ENCODE data around the gene DPM1. TPM values are rescaled to one million over a fixed set of nuclear protein-coding genes. Genes with fewer than 3 reads are reported as not detected.

The DPM1 gene
- total RNA-seq, 1 experiment from 2014 or later = 57.8 TPM

DNA sequence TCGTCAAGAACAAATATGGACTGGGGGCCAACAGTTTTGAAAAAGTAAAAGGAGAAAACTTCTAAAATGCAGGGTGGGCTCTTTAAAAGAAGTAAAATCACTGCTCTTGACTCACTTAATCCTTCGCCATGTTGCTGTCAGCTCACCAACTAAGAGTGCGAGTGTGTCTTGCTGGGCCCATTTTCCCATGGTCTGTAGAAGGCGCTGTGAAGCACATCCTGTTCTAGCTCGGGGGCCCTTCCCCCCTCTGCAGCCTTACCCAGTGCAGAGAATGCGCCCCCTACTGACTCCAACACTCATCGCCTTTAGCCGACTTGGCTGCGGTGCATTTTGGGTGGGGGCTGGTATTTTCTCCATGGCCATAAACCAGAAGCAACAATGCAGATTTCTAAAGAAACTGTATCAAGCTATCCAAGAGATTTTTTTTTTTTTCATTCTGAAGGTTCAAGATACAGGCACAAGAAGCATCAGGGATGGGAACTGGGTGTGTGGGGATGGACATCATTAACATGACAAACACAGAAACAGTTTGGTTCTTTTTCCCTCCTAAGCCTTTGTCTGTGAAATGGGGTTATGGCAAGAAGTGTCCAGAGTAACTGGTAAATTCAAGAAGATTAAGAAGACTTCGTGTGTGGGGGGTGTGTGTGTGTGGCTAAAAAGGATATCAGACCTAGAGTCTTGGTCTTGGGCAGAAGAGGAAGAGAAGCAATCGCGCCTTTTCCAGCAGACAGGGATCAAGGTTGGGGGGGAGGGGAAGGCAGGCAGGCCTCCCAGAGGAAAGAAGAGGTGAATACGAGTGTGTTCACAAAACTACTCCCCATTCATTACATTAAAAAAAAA is 28.8 kb downstream of the DPM1 start (continued):
- TF ChIP-seq GTF2I (CRISPR knock-in tag; conservative IDR thresholded peaks at IDR 0.05) = no peak
- no peak for TF ChIP-seq ZNF219 (CRISPR knock-in tag; IDR thresholded peaks at IDR 0.05; ENCODE audit: borderline replicate concordance)
- TF ChIP-seq, protein P1, sequence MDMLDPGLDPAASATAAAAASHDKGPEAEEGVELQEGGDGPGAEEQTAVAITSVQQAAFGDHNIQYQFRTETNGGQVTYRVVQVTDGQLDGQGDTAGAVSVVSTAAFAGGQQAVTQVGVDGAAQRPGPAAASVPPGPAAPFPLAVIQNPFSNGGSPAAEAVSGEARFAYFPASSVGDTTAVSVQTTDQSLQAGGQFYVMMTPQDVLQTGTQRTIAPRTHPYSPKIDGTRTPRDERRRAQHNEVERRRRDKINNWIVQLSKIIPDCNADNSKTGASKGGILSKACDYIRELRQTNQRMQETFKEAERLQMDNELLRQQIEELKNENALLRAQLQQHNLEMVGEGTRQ (CRISPR knock-in tag; IDR thresholded peaks at IDR 0.05) = no peak
- TF ChIP-seq, protein P2, sequence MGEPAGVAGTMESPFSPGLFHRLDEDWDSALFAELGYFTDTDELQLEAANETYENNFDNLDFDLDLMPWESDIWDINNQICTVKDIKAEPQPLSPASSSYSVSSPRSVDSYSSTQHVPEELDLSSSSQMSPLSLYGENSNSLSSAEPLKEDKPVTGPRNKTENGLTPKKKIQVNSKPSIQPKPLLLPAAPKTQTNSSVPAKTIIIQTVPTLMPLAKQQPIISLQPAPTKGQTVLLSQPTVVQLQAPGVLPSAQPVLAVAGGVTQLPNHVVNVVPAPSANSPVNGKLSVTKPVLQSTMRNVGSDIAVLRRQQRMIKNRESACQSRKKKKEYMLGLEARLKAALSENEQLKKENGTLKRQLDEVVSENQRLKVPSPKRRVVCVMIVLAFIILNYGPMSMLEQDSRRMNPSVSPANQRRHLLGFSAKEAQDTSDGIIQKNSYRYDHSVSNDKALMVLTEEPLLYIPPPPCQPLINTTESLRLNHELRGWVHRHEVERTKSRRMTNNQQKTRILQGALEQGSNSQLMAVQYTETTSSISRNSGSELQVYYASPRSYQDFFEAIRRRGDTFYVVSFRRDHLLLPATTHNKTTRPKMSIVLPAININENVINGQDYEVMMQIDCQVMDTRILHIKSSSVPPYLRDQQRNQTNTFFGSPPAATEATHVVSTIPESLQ (CRISPR knock-in tag; IDR thresholded peaks at IDR 0.05) = no peak
- TF ChIP-seq, protein P3, sequence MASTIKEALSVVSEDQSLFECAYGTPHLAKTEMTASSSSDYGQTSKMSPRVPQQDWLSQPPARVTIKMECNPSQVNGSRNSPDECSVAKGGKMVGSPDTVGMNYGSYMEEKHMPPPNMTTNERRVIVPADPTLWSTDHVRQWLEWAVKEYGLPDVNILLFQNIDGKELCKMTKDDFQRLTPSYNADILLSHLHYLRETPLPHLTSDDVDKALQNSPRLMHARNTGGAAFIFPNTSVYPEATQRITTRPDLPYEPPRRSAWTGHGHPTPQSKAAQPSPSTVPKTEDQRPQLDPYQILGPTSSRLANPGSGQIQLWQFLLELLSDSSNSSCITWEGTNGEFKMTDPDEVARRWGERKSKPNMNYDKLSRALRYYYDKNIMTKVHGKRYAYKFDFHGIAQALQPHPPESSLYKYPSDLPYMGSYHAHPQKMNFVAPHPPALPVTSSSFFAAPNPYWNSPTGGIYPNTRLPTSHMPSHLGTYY (CRISPR knock-in tag; IDR thresholded peaks at IDR 0.05) = peak; percentile 53; the same call in 1 of the 2 replicates
- no peak for TF ChIP-seq ZNF138 (CRISPR knock-in tag; conservative IDR thresholded peaks at IDR 0.05)
- TF ChIP-seq, protein P4, sequence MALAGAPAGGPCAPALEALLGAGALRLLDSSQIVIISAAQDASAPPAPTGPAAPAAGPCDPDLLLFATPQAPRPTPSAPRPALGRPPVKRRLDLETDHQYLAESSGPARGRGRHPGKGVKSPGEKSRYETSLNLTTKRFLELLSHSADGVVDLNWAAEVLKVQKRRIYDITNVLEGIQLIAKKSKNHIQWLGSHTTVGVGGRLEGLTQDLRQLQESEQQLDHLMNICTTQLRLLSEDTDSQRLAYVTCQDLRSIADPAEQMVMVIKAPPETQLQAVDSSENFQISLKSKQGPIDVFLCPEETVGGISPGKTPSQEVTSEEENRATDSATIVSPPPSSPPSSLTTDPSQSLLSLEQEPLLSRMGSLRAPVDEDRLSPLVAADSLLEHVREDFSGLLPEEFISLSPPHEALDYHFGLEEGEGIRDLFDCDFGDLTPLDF (CRISPR knock-in tag; IDR thresholded peaks at IDR 0.05) = no peak

DNA sequence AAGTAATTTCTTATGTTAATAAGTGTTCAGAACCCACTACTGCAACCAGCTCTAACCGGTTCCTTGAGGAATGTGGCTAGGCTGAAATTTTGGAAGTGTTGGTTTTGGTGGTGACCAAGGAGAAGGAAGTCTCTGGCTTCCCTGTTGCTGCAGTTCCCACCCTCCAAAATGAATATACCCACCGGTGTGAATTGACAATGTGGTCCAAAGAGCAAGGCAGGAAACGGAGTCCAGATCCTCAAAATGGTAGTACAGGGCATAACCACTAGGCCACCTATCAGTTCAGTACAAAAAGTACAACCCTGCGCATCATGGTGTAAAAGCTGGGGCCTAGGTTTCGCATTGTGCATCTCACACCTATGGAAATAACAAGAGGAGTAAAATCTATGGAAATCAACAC is 29.9 kb downstream of the DPM1 start:
- no peak for ATAC-seq
- TF ChIP-seq, protein P5, sequence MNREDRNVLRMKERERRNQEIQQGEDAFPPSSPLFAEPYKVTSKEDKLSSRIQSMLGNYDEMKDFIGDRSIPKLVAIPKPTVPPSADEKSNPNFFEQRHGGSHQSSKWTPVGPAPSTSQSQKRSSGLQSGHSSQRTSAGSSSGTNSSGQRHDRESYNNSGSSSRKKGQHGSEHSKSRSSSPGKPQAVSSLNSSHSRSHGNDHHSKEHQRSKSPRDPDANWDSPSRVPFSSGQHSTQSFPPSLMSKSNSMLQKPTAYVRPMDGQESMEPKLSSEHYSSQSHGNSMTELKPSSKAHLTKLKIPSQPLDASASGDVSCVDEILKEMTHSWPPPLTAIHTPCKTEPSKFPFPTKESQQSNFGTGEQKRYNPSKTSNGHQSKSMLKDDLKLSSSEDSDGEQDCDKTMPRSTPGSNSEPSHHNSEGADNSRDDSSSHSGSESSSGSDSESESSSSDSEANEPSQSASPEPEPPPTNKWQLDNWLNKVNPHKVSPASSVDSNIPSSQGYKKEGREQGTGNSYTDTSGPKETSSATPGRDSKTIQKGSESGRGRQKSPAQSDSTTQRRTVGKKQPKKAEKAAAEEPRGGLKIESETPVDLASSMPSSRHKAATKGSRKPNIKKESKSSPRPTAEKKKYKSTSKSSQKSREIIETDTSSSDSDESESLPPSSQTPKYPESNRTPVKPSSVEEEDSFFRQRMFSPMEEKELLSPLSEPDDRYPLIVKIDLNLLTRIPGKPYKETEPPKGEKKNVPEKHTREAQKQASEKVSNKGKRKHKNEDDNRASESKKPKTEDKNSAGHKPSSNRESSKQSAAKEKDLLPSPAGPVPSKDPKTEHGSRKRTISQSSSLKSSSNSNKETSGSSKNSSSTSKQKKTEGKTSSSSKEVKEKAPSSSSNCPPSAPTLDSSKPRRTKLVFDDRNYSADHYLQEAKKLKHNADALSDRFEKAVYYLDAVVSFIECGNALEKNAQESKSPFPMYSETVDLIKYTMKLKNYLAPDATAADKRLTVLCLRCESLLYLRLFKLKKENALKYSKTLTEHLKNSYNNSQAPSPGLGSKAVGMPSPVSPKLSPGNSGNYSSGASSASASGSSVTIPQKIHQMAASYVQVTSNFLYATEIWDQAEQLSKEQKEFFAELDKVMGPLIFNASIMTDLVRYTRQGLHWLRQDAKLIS (CRISPR knock-in tag; IDR thresholded peaks at IDR 0.05; ENCODE audit: borderline replicate concordance) = no peak
- TF ChIP-seq TP53 (CRISPR knock-in tag; IDR thresholded peaks at IDR 0.05) (no peak), GTF2I (CRISPR knock-in tag; conservative IDR thresholded peaks at IDR 0.05) (no peak), ELF4 (CRISPR knock-in tag; IDR thresholded peaks at IDR 0.05; ENCODE audit: low read depth) (no peak), SMAD3 (CRISPR knock-in tag; IDR thresholded peaks at IDR 0.05; ENCODE audit: borderline replicate concordance) (no peak), ATF1 (CRISPR knock-in tag; IDR thresholded peaks at IDR 0.05) (no peak)
- TF ChIP-seq, protein P3 (CRISPR knock-in tag; IDR thresholded peaks at IDR 0.05) = no peak
- TF ChIP-seq, protein P6, sequence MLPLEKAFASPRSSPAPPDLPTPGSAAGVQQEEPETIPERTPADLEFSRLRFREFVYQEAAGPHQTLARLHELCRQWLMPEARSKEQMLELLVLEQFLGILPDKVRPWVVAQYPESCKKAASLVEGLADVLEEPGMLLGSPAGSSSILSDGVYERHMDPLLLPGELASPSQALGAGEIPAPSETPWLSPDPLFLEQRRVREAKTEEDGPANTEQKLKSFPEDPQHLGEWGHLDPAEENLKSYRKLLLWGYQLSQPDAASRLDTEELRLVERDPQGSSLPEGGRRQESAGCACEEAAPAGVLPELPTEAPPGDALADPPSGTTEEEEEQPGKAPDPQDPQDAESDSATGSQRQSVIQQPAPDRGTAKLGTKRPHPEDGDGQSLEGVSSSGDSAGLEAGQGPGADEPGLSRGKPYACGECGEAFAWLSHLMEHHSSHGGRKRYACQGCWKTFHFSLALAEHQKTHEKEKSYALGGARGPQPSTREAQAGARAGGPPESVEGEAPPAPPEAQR (CRISPR knock-in tag; IDR thresholded peaks at IDR 0.05) = no peak
- TF ChIP-seq, protein P7, sequence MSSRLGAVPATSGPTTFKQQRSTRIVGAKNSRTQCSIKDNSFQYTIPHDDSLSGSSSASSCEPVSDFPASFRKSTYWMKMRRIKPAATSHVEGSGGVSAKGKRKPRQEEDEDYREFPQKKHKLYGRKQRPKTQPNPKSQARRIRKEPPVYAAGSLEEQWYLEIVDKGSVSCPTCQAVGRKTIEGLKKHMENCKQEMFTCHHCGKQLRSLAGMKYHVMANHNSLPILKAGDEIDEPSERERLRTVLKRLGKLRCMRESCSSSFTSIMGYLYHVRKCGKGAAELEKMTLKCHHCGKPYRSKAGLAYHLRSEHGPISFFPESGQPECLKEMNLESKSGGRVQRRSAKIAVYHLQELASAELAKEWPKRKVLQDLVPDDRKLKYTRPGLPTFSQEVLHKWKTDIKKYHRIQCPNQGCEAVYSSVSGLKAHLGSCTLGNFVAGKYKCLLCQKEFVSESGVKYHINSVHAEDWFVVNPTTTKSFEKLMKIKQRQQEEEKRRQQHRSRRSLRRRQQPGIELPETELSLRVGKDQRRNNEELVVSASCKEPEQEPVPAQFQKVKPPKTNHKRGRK (CRISPR knock-in tag; IDR thresholded peaks at IDR 0.05; ENCODE audit: borderline replicate concordance) = no peak
- no peak for DNase-seq (ENCODE audit: low spot score)
- Mint-ChIP-seq H3K27ac (peak overlapping the region; percentile 97), H3K4me3 (peak overlapping the region; percentile 88), H3K9me3 (no peaks in the 10 kb centered on the region), H3K4me1 (peaks cover 67% of the 10 kb centered on the region), H3K27me3 (ENCODE audit: low read depth) (no peaks in the 10 kb centered on the region), H3K36me3 (peaks cover 48% of the 10 kb centered on the region)
- ChIA-PET POLR2A (interaction anchor here (1.5 kb wide), 1 partner anchor 8 kb away, joined by 5 read pairs; no protein-coding TSS in a partner anchor), CTCF (interaction anchor here (0.8 to 7.6 kb wide), 9 partner anchors 9 to 302 kb away, joined by 3 to 127 read pairs (median 9); partner anchors contain the start of gene BCAS4)

Measured in WTC11 (cell line).